Neural crest cell (in vitro differentiated cells): Measurements from ENCODE around the gene RPL22. TPM values are rescaled to one million over a fixed set of nuclear protein-coding genes. Genes with fewer than 3 reads are reported as not detected.

Experiments used
- DNase-seq: peaks from one replicate; pipeline ENCODE4 v3.0.0; 2021; ENCODE audit warnings: low read depth, mixed read lengths, low spot score
- H3K27ac Mint-ChIP-seq: one replicate; pipeline ENCODE4 v1.8.0; 2021; ENCODE audit warnings: mild to moderate bottlenecking, mixed read lengths; ENCODE audit not compliant: unreplicated experiment
- H3K27me3 Mint-ChIP-seq: 2 replicates; pipeline ENCODE4 v1.8.0; 2021; ENCODE audit warnings: low read depth, mild to moderate bottlenecking, mixed read lengths
- H3K36me3 Mint-ChIP-seq: 2 replicates; pipeline ENCODE4 v1.8.0; 2021; ENCODE audit warnings: low read depth, mild to moderate bottlenecking, mixed read lengths
- H3K4me1 Mint-ChIP-seq: 2 replicates; pipeline ENCODE4 v1.8.0; 2021; ENCODE audit warnings: mixed read lengths
- H3K4me3 Mint-ChIP-seq: one replicate; pipeline ENCODE4 v1.8.0; 2021; ENCODE audit warnings: mild to moderate bottlenecking, mixed read lengths
- H3K9me3 Mint-ChIP-seq: 2 replicates; pipeline ENCODE4 v1.8.0; 2021; ENCODE audit warnings: mixed read lengths
- CTCF ChIP-seq: fragments of 200-600 bp; sonication (generic); conservative IDR thresholded peaks from 2 replicates; pipeline ENCODE4 v1.5.0; 2021; ENCODE audit warnings: antibody characterized with exemption, mild to moderate bottlenecking
- total RNA-seq: library from RNA; stranded (reverse); gene quantifications from 2 replicates; pipeline ENCODE4 v1.2.1, GENCODE V29; 2021

The RPL22 gene
- total RNA-seq, 1 donor from 2014 or later: 479 TPM

- Mint-ChIP-seq H3K4me3 (peak overlapping the region; percentile 66), H3K4me1 (peaks cover 10% of the 10 kb centered on the region), H3K9me3 (no peaks in the 10 kb centered on the region), H3K27me3 (peaks cover 44% of the 10 kb centered on the region), H3K36me3 (no peaks in the 10 kb centered on the region), H3K27ac (no peak overlapping the region)
- TF ChIP-seq CTCF: peak; percentile 62
- DNase-seq: peak; percentile 53
Observed at GRCh38 chr1:6208723-6209660, 9.6 kb upstream of the RPL22 start.

DNA sequence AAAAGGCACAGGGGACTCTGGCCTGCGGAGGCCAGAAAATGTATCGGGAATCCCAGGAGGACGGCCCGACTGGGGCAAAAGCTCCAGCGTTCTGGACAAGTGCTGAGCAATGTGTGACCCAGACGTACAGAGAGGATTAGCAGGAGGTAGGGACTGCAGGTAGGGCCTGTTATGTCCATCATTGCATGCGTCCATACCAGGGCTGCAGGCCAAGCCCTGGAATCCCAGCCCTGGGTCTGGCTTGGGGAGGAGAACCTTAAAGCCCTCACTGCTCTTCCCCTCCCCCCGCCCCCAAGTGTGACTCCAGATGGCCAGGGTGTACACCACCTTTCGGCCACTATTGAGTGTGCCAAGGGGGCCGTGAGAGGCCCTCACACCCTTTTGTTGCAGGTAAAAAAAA is 8.5 kb upstream of the RPL22 start:
- DNase-seq: no peak
- Mint-ChIP-seq H3K27ac (no peak overlapping the region), H3K9me3 (no peaks in the 10 kb centered on the region), H3K4me1 (peaks cover 10% of the 10 kb centered on the region), H3K36me3 (no peaks in the 10 kb centered on the region), H3K27me3 (peaks cover 47% of the 10 kb centered on the region), H3K4me3 (peak overlapping the region; percentile 65)
- TF ChIP-seq CTCF: no peak

DNA sequence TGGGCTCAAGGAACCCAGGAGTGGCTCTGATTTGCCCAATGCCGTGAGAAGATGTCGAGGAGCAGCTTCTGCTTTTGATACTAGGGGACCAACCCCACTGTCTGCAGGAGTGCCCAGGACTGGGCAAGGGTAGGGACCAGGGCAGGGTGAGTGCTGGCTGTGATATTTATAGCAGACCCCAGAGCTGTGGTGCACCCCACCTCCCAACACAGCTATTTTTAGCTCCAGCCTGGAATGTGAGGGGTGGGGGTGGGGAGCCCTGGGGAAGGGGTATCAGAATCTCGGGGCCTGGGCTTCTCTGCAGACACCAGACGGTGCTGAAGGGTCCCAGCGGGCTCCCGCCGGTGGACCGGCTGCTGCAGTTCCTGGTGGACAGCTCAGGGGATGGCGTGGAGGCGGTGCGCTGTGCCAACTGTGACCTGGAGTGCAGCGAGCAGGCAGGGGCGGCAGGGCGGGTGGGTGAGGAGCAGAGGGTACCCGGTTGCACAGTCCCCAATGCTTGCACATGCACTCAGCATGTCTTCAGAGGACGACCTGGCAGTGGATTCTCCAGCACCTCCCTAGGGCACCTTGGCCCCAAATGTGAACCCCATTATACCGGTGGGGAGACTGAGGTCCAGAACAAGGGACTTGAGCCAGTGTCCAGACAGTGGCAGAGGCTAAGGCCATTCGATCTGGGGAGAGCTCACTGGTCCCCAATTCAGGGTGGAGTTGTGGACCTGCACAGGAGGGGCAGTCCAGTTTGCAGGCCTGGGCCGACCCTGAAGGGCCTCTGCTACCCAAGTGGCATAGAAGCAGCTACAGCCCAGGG is 7.9 kb upstream of the RPL22 start:
- Mint-ChIP-seq H3K9me3 (no peaks in the 10 kb centered on the region), H3K36me3 (no peaks in the 10 kb centered on the region), H3K27ac (no peak overlapping the region), H3K27me3 (peaks cover 47% of the 10 kb centered on the region), H3K4me3 (peak overlapping the region; percentile 65), H3K4me1 (peaks cover 10% of the 10 kb centered on the region)
- no peak for DNase-seq
- no peak for TF ChIP-seq CTCF

DNA sequence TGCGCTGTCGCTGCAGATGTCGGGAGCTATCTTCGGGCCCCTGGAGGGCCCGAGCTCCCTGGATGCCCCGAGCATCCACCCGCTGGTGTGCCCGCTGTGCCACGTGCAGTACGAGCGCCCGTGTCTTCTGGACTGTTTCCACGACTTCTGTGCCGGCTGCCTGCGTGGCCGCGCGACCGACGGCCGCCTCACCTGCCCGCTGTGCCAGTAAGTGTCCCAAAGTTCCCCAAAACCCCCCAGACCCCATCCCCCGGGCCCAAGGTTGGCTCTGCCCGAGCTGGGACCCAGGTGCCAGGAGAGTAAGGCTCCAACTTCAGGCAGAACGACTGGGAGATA is 7.1 kb upstream of the RPL22 start:
- no peak for TF ChIP-seq CTCF

GRCh38 chr1:6205849-6206519 is 6.6 kb upstream of the RPL22 start, which contains the start of gene RNF207:
RNF207 (plus strand) TSS chr1:6206119; CDS start chr1:6206536, 417 bp downstream.
- H3K4me3 Mint-ChIP-seq: peak within 1 kb of the TSS; percentile 76
- H3K36me3 Mint-ChIP-seq: no peaks in the 10 kb centered on the region
- peaks cover 53% of the 10 kb centered on the region for H3K27me3 Mint-ChIP-seq
- peaks cover 10% of the 10 kb centered on the region for H3K4me1 Mint-ChIP-seq
- peak; percentile 22 for DNase-seq
- no peak within 1 kb of the TSS for H3K27ac Mint-ChIP-seq
- no peak for TF ChIP-seq CTCF
- H3K9me3 Mint-ChIP-seq: no peaks in the 10 kb centered on the region

More for the DNA sequence above, 7.1 kb upstream of the RPL22 start:
- H3K4me3 Mint-ChIP-seq: no peak overlapping the region
- H3K4me1 Mint-ChIP-seq: peaks cover 10% of the 10 kb centered on the region
- peaks cover 52% of the 10 kb centered on the region for H3K27me3 Mint-ChIP-seq
- H3K9me3 Mint-ChIP-seq: no peaks in the 10 kb centered on the region
- no peaks in the 10 kb centered on the region for H3K36me3 Mint-ChIP-seq
- H3K27ac Mint-ChIP-seq: no peak overlapping the region
- no peak for DNase-seq
